BLaER1 treated with 17β-estradiol and CSF1 and Interleukin-3, amounts not matched to agents 10 nM and 100 nM (cell line): ENCODE results near the gene MACROD1.

Source experiments
- H3K27ac ChIP-seq, 11 experiments: shearing (Covaris generic); formaldehyde crosslinking; 2 replicates each; pipeline ENCODE4 v1.8.1; 2022
- H3K27me3 ChIP-seq, 11 experiments: shearing (Covaris generic); formaldehyde crosslinking; 2 replicates each; pipeline ENCODE4 v1.8.1; 2022
- H3K36me3 ChIP-seq, 11 experiments: shearing (Covaris generic); formaldehyde crosslinking; 2 replicates each; pipeline ENCODE4 v1.8.1; 2022
- H3K4me1 ChIP-seq, 10 experiments: shearing (Covaris generic); formaldehyde crosslinking; 2 replicates each; pipeline ENCODE4 v1.8.1; 2022
- H3K4me2 ChIP-seq, 11 experiments: shearing (Covaris generic); formaldehyde crosslinking; 2 replicates each; pipeline ENCODE4 v1.8.1; 2022
- H3K4me3 ChIP-seq, 10 experiments: shearing (Covaris generic); formaldehyde crosslinking; 2 replicates each; pipeline ENCODE4 v1.8.1; 2022
- H3K9ac ChIP-seq, 11 experiments: shearing (Covaris generic); formaldehyde crosslinking; 2 replicates each; pipeline ENCODE4 v1.8.1; 2022
- H3K9me3 ChIP-seq, 11 experiments: shearing (Covaris generic); formaldehyde crosslinking; replicated peaks in 1 of 11; 2 replicates each; pipeline ENCODE4 v1.8.1; 2022
- H4K20me1 ChIP-seq, 11 experiments: shearing (Covaris generic); formaldehyde crosslinking; 2 replicates each; pipeline ENCODE4 v1.8.1; 2022
- Cebpa-rat ChIP-seq, 11 experiments: shearing (Covaris generic); IDR thresholded peaks; 2 replicates each; pipeline ENCODE4 v1.8.1; 2022

MACROD1 gene

GRCh38 chr11:64146036-64146955 is 19.6 kb downstream of the MACROD1 start:
- no peak for TF ChIP-seq Cebpa-rat (IDR thresholded peaks at IDR 0.05)
- H3K36me3 ChIP-seq, result peaks cover 0 to 25% (median 15%) of the 10 kb centered on the region in 11 experiments; a peak in 14 of 22 replicates
- no peaks in the 10 kb centered on the region for H3K9me3 ChIP-seq
- H3K27ac ChIP-seq, result peak overlapping the region in 9 of 11 experiments; percentile 25 to 71 (median 62); a peak in 16 of 22 replicates
- peak overlapping the region in 10 of 11 experiments; percentile 16 to 52 (median 42); a peak in 14 of 22 replicates for H3K4me2 ChIP-seq
- peaks cover 4 to 39% (median 33%) of the 10 kb centered on the region in 10 experiments; a peak in 18 of 20 replicates for H3K4me1 ChIP-seq
- no peaks in the 10 kb centered on the region for H3K27me3 ChIP-seq
- no peak overlapping the region for H3K4me3 ChIP-seq
- H3K9ac ChIP-seq, result peak overlapping the region in 8 of 11 experiments; percentile 34 to 60 (median 50); a peak in 15 of 22 replicates
- peaks cover 0 to 94% (median 73%) of the 10 kb centered on the region in 11 experiments; a peak in 20 of 22 replicates for H4K20me1 ChIP-seq

GRCh38 chr11:64144587-64145472 is 21.1 kb downstream of the MACROD1 start:
- peaks cover 0 to 96% (median 81%) of the 10 kb centered on the region in 11 experiments; a peak in 20 of 22 replicates for H4K20me1 ChIP-seq
- H3K9me3 ChIP-seq, result no peaks in the 10 kb centered on the region
- H3K9ac ChIP-seq, result peak overlapping the region in 6 of 11 experiments; percentile 45 to 60 (median 51); a peak in 6 of 22 replicates
- H3K4me3 ChIP-seq, result no peak overlapping the region
- H3K27me3 ChIP-seq, result no peaks in the 10 kb centered on the region
- peak overlapping the region in 8 of 11 experiments; percentile 43 to 71 (median 63); a peak in 13 of 22 replicates for H3K27ac ChIP-seq
- H3K36me3 ChIP-seq, result peaks cover 0 to 10% (median under 1%) of the 10 kb centered on the region in 11 experiments; a peak in 8 of 22 replicates
- H3K4me1 ChIP-seq, result peaks cover 4 to 48% (median 41%) of the 10 kb centered on the region in 10 experiments; a peak in 18 of 20 replicates
- no peak overlapping the region for H3K4me2 ChIP-seq
- TF ChIP-seq Cebpa-rat (IDR thresholded peaks at IDR 0.05), result no peak

DNA sequence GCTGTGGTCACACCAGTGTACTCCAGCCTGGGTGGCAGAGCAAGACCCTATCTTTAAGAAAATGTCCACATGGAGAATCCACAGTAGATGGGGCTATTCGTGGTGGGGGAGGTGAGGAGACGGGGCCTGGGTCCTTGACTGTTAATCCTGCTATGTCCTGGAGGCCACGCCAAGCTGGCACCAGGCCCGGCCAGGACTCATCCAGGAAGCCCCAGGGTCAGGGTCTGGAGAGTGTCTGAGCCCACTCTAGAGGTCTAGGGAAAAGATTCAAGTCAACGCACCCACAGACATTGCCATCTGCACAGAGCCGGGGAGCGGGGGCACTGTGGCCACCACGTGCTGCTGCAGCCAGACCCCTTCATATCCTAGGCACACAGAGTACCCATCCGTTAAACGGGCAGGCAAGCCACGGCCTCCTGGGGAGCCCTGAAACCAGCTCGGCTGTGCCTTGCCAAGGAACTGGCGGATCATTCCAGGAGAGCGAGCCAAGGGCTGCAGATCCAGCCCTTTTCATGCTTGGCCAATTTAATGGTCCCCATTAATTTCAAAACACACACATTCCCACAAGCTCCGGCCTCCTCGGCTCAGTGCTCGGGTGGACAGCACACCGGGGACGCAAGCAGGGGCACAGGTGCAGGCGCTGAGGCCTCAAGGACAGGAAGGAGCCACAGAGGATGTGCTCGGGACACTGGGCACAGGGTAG is 24.7 kb downstream of the MACROD1 start:
- Histone ChIP-seq H3K4me1 (peaks cover 10 to 34% (median 31%) of the 10 kb centered on the region in 10 experiments; a peak in 19 of 20 replicates), H3K27ac (no peak overlapping the region), H3K36me3 (peaks cover 0 to 15% (median 4%) of the 10 kb centered on the region in 11 experiments; a peak in 4 of 22 replicates), H3K4me2 (no peak overlapping the region), H3K27me3 (no peaks in the 10 kb centered on the region), H4K20me1 (peaks cover 0 to 96% (median 76%) of the 10 kb centered on the region in 11 experiments; a peak in 20 of 22 replicates), H3K4me3 (no peak overlapping the region), H3K9ac (peak overlapping the region in 1 of 11 experiments; percentile 13; a peak in 1 of 22 replicates), H3K9me3 (no peaks in the 10 kb centered on the region)
- TF ChIP-seq Cebpa-rat (IDR thresholded peaks at IDR 0.05), result no peak

DNA sequence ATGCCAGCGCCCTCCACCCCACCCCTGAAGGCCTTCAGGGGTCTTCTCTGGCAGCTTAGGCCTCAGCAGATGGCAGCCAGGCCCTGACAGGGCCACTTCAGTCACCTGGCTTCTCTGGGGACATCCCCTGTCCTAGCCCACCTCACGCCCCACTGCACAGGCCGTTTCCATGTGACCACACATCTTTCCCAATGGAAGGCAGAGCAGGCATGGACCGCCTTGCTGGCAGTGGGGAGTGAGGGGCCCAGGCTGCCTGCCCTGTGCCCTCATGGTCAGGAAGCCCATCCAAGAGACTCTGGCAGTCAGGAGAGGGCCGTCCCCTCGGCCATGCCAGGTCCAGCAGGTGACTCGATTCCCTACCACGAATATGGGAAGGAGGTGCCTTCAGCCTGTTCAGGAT is 25.8 kb downstream of the MACROD1 start:
- Histone ChIP-seq H3K9me3 (no peaks in the 10 kb centered on the region), H3K9ac (peak overlapping the region in 3 of 11 experiments; percentile 13 to 44 (median 36); a peak in 1 of 22 replicates), H3K27me3 (no peaks in the 10 kb centered on the region), H3K4me3 (no peak overlapping the region), H3K27ac (no peak overlapping the region), H4K20me1 (peaks cover 0 to 96% (median 74%) of the 10 kb centered on the region in 11 experiments; a peak in 20 of 22 replicates), H3K4me2 (peak overlapping the region in 6 of 11 experiments; percentile 16 to 59 (median 46); a peak in 10 of 22 replicates), H3K36me3 (peaks cover 0 to 15% (median 4%) of the 10 kb centered on the region in 11 experiments; a peak in 4 of 22 replicates), H3K4me1 (peaks cover 10 to 30% (median 25%) of the 10 kb centered on the region in 10 experiments; a peak in 19 of 20 replicates)
- TF ChIP-seq Cebpa-rat (IDR thresholded peaks at IDR 0.05), result no peak

DNA sequence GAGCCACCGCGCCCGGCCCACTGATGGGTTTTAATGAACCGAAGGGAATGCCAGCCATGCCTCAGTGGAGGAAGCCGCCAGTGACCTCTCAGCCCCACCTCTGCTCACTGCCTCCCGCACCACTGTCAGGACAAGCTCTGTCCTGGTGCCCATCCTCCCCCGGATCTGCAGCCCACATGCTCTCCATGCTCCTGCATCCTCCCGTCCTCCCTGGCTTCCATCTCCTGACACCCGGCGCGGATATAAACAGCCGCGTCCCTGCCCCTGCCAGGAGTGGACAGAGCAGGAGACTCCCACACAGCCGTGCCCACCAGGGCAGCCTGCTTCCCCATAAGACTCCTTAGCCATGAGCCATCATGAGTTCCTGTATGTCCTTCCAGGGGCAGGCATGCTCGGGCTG is 26.9 kb downstream of the MACROD1 start:
- peaks cover 0 to 15% (median 0%) of the 10 kb centered on the region in 11 experiments; a peak in 3 of 22 replicates for H3K36me3 ChIP-seq
- peaks cover 4 to 98% (median 79%) of the 10 kb centered on the region in 11 experiments; a peak in 21 of 22 replicates for H4K20me1 ChIP-seq
- H3K9me3 ChIP-seq, result no peaks in the 10 kb centered on the region
- H3K4me2 ChIP-seq, result no peak overlapping the region
- no peak overlapping the region; a peak in 1 of 22 replicates for H3K27ac ChIP-seq
- TF ChIP-seq Cebpa-rat (IDR thresholded peaks at IDR 0.05), result no peak
- H3K4me1 ChIP-seq, result peaks cover 14 to 36% (median 32%) of the 10 kb centered on the region in 10 experiments; a peak in 19 of 20 replicates
- H3K4me3 ChIP-seq, result no peak overlapping the region
- peak overlapping the region in 4 of 11 experiments; percentile 10 to 23 (median 14); a peak in 1 of 22 replicates for H3K9ac ChIP-seq
- no peaks in the 10 kb centered on the region for H3K27me3 ChIP-seq

GRCh38 chr11:64138398-64138797 is 27.5 kb downstream of the MACROD1 start:
- peaks cover 11 to 98% (median 85%) of the 10 kb centered on the region in 11 experiments; a peak in 21 of 22 replicates for H4K20me1 ChIP-seq
- no peak overlapping the region for H3K4me3 ChIP-seq
- no peak overlapping the region; a peak in 1 of 22 replicates for H3K4me2 ChIP-seq
- H3K9me3 ChIP-seq, result no peaks in the 10 kb centered on the region
- TF ChIP-seq Cebpa-rat (IDR thresholded peaks at IDR 0.05), result no peak
- H3K36me3 ChIP-seq, result peaks cover 0 to 15% (median 0%) of the 10 kb centered on the region in 11 experiments; a peak in 3 of 22 replicates
- H3K9ac ChIP-seq, result no peak overlapping the region
- peaks cover 16 to 36% (median 32%) of the 10 kb centered on the region in 10 experiments for H3K4me1 ChIP-seq
- no peak overlapping the region for H3K27ac ChIP-seq
- H3K27me3 ChIP-seq, result no peaks in the 10 kb centered on the region

- H3K4me1 ChIP-seq, result peaks cover 27 to 48% (median 44%) of the 10 kb centered on the region in 10 experiments
- H3K27ac ChIP-seq, result no peak overlapping the region
- no peak overlapping the region for H3K4me3 ChIP-seq
- no peak for TF ChIP-seq Cebpa-rat (IDR thresholded peaks at IDR 0.05)
- H4K20me1 ChIP-seq, result peaks cover 17 to 100% (median 89%) of the 10 kb centered on the region in 11 experiments; a peak in 21 of 22 replicates
- no peak overlapping the region for H3K4me2 ChIP-seq
- no peak overlapping the region for H3K9ac ChIP-seq
- no peaks in the 10 kb centered on the region for H3K27me3 ChIP-seq
- peaks cover 0 to 15% (median 0%) of the 10 kb centered on the region in 11 experiments; a peak in 3 of 22 replicates for H3K36me3 ChIP-seq
- no peaks in the 10 kb centered on the region for H3K9me3 ChIP-seq
Measured at GRCh38 chr11:64136765-64137441, 29.0 kb downstream of the MACROD1 start.
